GM21526 (cell line): Measurements from ENCODE around the gene TNIP1.

Experiments used
- ATAC-seq: cut with Tn5 transposase; IDR thresholded peaks from one replicate; pipeline ENCODE4 v1.9.1; 2021; ENCODE audit warnings: moderate library complexity; ENCODE audit not compliant: unreplicated experiment, low FRiP score

Gene TNIP1

GRCh38 chr5:151048526-151048925, 32.3 kb downstream of the TNIP1 start:
- no peak for ATAC-seq

DNA sequence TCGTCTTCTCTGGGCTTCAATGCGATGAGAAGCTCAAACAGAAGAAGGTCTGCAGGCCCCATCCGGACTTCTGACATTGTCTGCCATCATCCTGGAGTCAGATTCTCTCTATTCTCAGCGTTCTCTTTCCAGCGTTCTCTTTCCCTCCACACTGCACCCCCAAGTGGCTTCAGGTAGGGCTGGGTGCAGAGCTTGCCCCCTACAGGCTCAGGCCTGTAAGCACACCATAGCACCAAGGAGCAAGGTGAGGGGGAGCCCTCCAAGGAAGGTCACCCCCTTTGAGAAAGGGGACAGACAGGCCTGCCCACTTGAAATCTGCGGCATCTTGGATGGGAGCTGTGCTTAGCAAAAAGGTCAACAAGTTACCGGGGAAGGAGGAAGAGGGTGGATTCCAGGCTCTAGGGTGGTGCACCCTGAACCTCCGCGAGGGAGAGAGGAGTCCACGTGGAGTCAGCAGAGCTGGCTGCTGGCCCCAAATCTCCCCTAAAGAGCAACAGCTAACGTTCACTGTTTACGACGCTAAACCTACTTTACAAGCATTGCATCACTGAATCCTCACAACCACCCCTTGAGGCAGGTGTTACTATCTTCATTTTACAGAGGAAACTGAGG, 32.9 kb downstream of the TNIP1 start:
- no peak for ATAC-seq

GRCh38 chr5:151042453-151043093, 38.3 kb downstream of the TNIP1 start:
- ATAC-seq: no peak

DNA sequence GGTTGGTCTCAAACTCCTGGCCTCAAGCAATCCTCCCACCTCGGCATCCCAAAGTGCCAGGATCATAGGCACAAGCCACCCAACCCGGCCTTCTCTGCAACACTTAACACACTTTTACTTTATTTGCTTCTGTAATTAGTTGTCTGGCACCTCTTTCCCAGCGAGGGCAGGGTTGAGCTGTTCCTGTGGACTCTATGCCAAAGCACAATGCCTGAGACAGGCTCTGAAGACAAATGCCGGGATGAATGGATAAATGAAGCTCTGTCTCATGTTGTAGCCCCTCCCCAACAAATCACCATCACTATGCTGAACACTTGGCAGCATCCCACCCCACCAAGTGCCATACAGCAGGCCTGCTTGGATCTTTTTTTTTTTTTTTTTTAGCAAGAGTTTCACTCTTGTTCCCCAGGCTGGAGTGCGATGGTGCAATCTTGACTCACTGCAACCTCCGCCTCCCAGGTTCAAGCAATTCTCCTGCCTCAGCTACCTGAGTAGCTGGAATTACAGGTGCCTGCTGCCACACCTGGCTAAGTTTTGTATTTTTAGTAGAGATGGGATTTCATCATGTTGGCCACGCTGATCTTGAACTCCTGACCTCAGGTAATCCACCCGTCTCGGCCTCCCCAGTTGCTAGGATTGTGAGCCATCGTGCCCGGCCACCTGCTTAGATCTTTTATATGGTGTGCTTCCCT, 39.1 kb downstream of the TNIP1 start:
- ATAC-seq: no peak

DNA sequence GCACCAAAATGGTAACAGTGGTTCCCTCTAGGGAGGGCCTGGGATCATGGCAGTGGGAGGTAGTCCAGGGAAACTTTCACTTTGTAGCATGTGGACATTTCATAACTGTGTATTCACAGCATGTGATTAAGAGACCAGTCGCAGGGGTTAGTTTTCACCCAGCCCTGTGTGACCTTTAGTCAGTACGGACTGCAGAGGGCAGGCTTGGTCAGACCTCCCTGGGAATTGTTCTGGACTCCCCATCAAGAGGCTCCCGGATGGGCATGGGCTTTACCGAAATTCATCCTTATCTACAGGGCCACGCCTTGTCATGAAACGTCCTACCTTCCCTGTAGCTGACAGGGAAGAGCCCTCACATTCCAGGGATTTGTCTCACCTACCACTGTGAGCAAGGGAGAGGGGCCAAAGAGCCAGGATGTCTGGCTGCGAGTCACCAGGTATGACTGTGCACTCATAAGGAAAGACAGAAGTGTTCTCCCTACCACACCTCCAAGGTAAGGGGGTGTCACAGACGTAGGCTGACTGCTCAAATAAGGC, 40.6 kb downstream of the TNIP1 start:
- no peak for ATAC-seq

- ATAC-seq: no peak
Observed at GRCh38 chr5:151039665-151040064, 41.2 kb downstream of the TNIP1 start.

DNA sequence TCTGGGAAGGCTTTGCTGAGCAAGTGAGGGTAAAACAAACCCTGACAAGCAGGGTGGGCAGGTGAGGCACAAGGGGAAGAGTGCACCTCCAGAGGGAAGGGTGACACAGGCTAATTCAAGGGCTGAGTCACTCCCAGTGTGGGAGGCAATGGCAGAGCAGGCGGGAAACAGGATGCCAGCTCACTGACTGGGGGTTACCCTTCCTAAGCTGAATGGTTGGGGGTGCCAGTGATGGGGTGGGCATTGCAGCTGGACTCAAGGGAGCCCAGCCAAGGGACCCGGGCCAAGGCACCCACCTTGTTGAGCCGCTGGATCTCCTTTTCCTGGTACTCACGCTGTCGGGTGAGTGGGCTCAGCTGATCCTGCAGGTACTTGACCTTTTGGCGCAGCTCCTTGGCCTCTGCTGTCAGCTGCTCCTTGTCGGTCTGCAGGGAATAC, 42.0 kb downstream of the TNIP1 start:
- no peak for ATAC-seq

- ATAC-seq: no peak
Observed at GRCh38 chr5:151038412-151038745, 42.5 kb downstream of the TNIP1 start.

DNA sequence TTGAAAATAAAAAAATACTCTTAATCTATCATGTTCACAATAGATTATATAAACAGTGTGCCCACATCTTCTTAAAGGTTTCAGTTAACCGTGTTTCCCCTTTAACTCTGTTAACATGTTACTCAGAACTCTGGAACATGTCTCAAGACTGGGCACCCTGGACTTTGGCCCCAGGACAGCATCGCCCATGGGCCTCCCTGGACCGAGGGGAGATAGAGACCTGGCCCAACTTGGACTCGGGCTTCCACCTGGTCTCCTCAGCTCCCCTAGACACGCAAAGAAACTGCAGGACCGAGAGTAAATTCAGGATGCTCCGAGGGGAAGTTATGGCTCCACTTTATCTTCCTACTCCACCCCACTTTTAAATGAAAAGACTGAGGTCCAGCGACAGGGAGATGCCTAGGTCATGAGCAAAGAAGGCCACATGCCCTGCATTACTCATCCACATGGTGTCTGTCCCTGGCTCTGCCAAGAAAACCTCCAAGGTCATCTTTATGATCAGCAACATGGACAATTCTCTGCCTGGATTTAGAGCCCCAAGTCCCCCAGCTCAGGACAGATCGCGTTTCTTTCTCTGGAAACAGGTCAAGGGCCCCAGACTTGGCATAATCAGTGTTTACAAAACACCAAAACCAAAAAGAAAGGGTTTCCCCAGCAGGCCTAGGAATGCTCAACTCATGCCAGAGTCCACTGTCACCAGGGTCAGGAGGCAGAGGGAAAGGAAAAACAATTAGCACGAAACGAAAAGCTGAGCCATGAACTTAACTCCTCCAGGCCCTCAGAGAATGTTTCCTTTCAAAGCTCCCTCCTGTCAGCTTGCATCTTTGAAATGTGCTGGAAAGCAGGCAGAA, 43.0 kb downstream of the TNIP1 start:
- ATAC-seq: no peak

GRCh38 chr5:151036556-151036955, 44.3 kb downstream of the TNIP1 start:
- no peak for ATAC-seq

GRCh38 chr5:151034422-151035379, 46.1 kb downstream of the TNIP1 start:
- no peak for ATAC-seq

- no peak for ATAC-seq
Observed at GRCh38 chr5:151033217-151033934, 47.5 kb downstream of the TNIP1 start.

- ATAC-seq: no peak
Observed at GRCh38 chr5:151031554-151031953, 49.3 kb downstream of the TNIP1 start.

GRCh38 chr5:151030379-151030778, 50.5 kb downstream of the TNIP1 start:
- ATAC-seq: no peak

DNA sequence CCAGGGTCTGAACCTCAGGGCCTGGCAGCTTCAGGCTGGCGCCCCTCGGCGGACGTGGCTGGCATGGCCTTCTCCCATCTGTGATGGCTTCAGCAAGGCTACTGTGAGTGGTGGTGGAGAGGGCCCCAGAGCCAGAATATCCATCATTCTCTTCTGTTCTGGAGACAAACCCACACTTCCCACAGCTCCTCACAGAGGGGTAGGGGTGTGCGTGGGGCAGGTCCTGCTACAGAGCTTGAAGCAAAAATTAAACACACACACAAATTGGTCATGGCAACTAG, 50.8 kb downstream of the TNIP1 start:
- no peak for ATAC-seq

- ATAC-seq: no peak
Observed at GRCh38 chr5:151029179-151030055, 51.4 kb downstream of the TNIP1 start.

DNA sequence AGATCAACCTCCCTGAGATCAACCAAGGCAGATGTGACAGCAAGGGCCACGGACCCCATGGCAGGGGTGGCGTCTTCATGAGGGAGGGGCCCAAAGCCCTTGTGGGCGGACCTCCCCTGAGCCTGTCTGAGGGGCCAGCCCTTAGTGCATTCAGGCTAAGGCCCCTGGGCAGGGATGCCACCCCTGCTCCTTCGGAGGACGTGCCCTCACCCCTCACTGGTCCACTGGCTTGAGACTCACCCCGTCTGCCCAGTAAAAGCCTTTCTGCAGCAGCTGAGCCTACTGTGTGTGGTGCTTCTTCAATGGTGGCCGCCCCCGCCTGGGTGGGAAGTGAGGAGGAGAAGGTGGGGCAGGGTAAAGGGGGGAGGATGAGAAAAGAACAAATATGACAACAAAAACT, 52.1 kb downstream of the TNIP1 start:
- no peak for ATAC-seq

GRCh38 chr5:151027961-151028479, 52.8 kb downstream of the TNIP1 start:
- no peak for ATAC-seq
